ENCODE measurements around the gene SLC35F1.
A peak's percentile ranks its signal among the peaks of the same experiment; 100 is the strongest.

SLC35F1 gene

DNA sequence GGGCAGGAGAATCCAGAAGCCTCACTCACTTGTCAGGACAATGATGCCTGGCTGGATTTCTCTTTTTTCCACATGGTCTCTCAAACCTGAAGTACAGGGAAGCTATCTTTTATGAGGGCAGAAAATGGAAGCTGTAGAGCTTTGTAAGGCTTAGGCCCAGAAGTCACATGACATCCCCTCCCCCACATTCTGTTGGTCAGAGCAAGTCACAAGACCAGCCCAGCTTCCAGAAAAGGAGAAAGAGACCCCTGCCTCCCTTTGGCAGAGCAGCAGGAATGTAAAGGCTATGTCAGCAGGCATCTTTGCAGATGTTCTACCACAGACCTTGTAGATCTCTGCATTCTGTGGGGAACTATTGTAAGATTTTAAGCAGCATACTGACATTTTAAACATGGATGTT lies 245.5 kb downstream of the SLC35F1 start:
- TF ChIP-seq, protein P1, sequence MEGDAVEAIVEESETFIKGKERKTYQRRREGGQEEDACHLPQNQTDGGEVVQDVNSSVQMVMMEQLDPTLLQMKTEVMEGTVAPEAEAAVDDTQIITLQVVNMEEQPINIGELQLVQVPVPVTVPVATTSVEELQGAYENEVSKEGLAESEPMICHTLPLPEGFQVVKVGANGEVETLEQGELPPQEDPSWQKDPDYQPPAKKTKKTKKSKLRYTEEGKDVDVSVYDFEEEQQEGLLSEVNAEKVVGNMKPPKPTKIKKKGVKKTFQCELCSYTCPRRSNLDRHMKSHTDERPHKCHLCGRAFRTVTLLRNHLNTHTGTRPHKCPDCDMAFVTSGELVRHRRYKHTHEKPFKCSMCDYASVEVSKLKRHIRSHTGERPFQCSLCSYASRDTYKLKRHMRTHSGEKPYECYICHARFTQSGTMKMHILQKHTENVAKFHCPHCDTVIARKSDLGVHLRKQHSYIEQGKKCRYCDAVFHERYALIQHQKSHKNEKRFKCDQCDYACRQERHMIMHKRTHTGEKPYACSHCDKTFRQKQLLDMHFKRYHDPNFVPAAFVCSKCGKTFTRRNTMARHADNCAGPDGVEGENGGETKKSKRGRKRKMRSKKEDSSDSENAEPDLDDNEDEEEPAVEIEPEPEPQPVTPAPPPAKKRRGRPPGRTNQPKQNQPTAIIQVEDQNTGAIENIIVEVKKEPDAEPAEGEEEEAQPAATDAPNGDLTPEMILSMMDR (conservative IDR thresholded peaks at IDR 0.05; ENCODE audit: control insufficient read depth, insufficient read depth, low read depth, low read length), result no peak
- DNase-seq (ENCODE audit: low read depth), result no peak
- H3K4me3 ChIP-seq (ENCODE audit: control insufficient read depth, low read depth, low read length), result no peak overlapping the region

DNA sequence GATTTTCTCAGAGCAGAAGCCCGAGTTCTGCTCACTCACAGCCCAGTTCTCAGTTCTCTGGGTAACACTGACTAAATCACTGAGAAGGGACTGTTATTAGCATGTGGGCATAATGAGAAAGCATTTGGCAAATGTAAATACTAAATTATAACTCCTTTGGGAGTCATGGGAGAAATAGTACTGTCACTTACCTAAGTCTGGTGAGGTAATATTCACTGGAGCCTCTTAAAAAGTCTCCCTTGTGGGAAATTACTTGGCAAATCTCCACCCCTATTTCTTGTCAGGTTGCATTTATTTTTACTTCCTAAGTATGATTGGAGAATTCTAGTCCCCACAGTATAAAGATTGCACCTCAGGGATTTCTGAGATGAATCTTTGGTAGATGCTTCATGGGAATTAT lies 254.3 kb downstream of the SLC35F1 start:
- TF ChIP-seq, protein P1 (conservative IDR thresholded peaks at IDR 0.05; ENCODE audit: control insufficient read depth, insufficient read depth, low read depth, low read length), result no peak
- H3K4me3 ChIP-seq (ENCODE audit: control insufficient read depth, low read depth, low read length), result no peak overlapping the region
- no peak for DNase-seq (ENCODE audit: low read depth)

DNA sequence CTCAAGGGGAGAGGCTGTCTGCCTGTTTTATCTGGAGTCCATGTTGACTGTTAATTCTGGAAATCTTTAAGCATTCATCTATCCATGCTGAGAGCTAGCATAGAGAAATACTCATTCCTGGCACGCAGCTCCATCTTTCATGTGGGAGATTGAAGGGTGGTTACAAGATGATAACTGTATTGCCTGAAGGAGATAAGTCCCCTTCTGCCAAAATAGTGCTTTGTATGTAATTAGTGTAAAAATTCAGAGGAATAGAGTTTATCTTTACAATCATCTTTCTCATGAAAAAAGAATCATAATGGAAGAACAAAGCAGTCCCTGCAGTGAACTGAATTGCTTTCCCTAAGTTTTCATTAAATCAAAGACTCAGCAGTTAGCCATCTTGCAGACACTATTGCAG lies 256.5 kb downstream of the SLC35F1 start:
- TF ChIP-seq, protein P1 (conservative IDR thresholded peaks at IDR 0.05; ENCODE audit: control insufficient read depth, insufficient read depth, low read depth, low read length), result no peak
- DNase-seq (ENCODE audit: low read depth), result no peak
- H3K4me3 ChIP-seq (ENCODE audit: control insufficient read depth, low read depth, low read length), result no peak overlapping the region

DNA sequence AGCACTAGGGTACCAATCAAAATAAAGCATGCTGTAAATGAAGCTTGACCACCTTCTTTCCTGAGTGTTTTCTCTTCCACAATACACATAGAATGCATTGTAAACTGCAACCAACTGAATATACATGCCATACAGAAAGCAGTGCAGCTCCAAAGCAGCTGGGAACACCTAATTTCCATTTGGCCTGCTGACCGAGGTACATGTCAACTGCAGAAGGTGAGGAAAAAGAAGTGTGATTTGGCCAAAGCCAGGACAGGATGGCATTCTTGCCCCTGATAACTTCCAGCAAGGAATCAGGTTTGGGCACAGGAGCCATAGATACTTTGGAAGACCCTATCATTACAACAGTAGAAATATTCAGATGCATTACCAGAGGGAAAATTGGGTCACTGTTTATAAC lies 258.4 kb downstream of the SLC35F1 start:
- H3K4me3 ChIP-seq (ENCODE audit: control insufficient read depth, low read depth, low read length), result no peak overlapping the region
- TF ChIP-seq, protein P1 (conservative IDR thresholded peaks at IDR 0.05; ENCODE audit: control insufficient read depth, insufficient read depth, low read depth, low read length), result no peak
- DNase-seq (ENCODE audit: low read depth), result no peak

DNA sequence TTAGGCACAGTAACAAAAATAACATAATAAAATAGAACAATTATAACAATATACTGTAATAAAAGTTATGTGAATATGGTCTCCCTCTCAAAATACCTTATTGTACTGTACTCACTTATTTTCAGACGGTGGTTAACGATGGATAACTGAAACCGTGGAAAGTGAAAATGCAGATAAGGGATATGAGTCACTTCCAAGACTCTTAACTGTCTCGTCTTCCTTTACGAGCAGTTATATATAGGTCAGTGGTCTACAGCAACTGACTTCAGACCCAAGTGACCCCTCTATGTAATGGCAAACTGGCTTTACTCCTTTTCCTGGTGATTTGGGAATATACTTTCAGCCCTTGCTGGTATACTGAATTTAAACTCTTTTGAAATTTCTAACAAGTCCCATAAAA lies 261.4 kb downstream of the SLC35F1 start:
- no peak for DNase-seq (ENCODE audit: low read depth)
- TF ChIP-seq, protein P1 (conservative IDR thresholded peaks at IDR 0.05; ENCODE audit: control insufficient read depth, insufficient read depth, low read depth, low read length), result no peak
- no peak overlapping the region for H3K4me3 ChIP-seq (ENCODE audit: control insufficient read depth, low read depth, low read length)

DNA sequence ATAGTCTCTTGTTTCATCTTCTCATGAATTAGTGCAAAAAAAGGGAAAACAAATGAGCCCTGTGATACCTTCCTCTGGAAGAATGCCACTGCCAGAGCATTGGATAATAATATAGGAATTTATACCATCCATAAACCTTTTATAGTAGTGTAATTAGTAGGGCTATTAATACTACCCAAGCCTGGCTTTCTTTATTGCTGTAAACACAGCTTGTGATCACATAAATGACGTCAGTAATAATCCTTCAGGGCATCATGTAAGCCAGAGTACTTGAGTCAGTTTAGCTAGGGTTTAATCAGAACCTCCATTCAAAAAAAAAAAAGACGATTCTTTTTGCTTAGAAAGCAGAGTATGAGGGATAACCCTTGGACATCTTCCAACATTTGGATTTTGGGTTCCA lies 264.8 kb downstream of the SLC35F1 start:
- peak; percentile 17 for DNase-seq (ENCODE audit: low read depth)
- no peak overlapping the region for H3K4me3 ChIP-seq (ENCODE audit: control insufficient read depth, low read depth, low read length)
- TF ChIP-seq, protein P1 (conservative IDR thresholded peaks at IDR 0.05; ENCODE audit: control insufficient read depth, insufficient read depth, low read depth, low read length), result no peak

DNA sequence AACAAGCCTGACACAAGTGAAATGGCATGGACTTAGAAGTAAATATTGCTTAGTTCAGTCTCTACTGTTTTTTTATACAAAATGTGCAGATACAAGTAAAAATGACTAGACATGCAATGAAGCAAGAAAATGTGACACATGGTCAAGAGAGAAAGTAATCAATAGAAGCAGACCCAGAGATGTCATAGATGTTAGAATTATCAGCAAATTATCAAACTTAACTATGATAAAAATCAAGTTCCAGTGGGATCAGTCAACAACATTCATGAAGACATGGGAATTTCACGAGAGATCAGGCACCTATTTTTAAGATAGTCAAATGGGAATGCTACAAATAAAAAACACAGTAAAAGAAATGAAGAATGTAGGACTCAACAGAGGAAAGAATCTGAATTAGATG lies 267.0 kb downstream of the SLC35F1 start:
- no peak for DNase-seq (ENCODE audit: low read depth)
- H3K4me3 ChIP-seq (ENCODE audit: control insufficient read depth, low read depth, low read length), result no peak overlapping the region
- TF ChIP-seq, protein P1 (conservative IDR thresholded peaks at IDR 0.05; ENCODE audit: control insufficient read depth, insufficient read depth, low read depth, low read length), result no peak

All from fibroblast of mammary gland (primary cell).